Activated B cell treated with CpG ODN at 0.5 μM for 24 hours (primary cell): ENCODE measurements around the gene ZNF19. TPM values are rescaled to one million over a fixed set of nuclear protein-coding genes. Genes with fewer than 3 reads are reported as not detected.
A peak's percentile ranks its signal among the peaks of the same experiment; 100 is the strongest.

Source experiments
- ATAC-seq: fragments of 200-7000 bp; cut with Tn5 transposase; one replicate; pipeline ENCODE4 v1.10.0; 2021; ENCODE audit warnings: low read depth, mild to moderate bottlenecking, moderate library complexity
- CTCF ChIA-PET: fragments of 350-600 bp; sonication (Branson Sonifier 250); formaldehyde crosslinking; loops from one replicate; lab custom pipeline; 2021; ENCODE audit warnings: antibody characterized with exemption; lab: Charles Lee
- POLR2A ChIA-PET: fragments of 350-600 bp; sonication (Branson Sonifier 250); formaldehyde crosslinking; loops from one replicate; lab custom pipeline; 2021; ENCODE audit warnings: antibody characterized with exemption; lab: Charles Lee
- DNase-seq: peaks from one replicate; pipeline ENCODE4 v3.0.0; 2022
- H3K27ac Mint-ChIP-seq: one replicate; pipeline ENCODE4 v1.8.0; 2020; ENCODE audit warnings: mixed read lengths
- H3K27me3 Mint-ChIP-seq: one replicate; pipeline ENCODE4 v1.8.0; 2021; ENCODE audit warnings: mixed read lengths
- H3K36me3 Mint-ChIP-seq: one replicate; pipeline ENCODE4 v1.8.0; 2021; ENCODE audit warnings: low read depth, mixed read lengths
- H3K4me1 Mint-ChIP-seq: one replicate; pipeline ENCODE4 v1.8.0; 2021; ENCODE audit warnings: mixed read lengths
- H3K4me3 Mint-ChIP-seq: one replicate; pipeline ENCODE4 v1.8.0; 2020; ENCODE audit warnings: mild to moderate bottlenecking, mixed read lengths
- H3K9me3 Mint-ChIP-seq: one replicate; pipeline ENCODE4 v1.8.0; 2020; ENCODE audit warnings: mixed read lengths
- intact Hi-C: fragments of 100-400 bp; cut with micrococcal nuclease; formaldehyde crosslinking; loops from one replicate; pipeline ENCODE4 v1.15.1; 2024
- total RNA-seq: library from RNA; stranded (reverse); gene quantifications from 2 replicates; pipeline ENCODE4 v1.2.3, GENCODE V29; 2022
- TF ChIP-seq, protein P1 (sequence below): fragments of 200-600 bp; IDR thresholded peaks from one replicate; pipeline ENCODE4 v1.8.0; 2022; ENCODE audit warnings: antibody characterized with exemption, mild to moderate bottlenecking

The ZNF19 gene
- total RNA-seq, 1 donor from 2014 or later: 10.5 TPM

DNA sequence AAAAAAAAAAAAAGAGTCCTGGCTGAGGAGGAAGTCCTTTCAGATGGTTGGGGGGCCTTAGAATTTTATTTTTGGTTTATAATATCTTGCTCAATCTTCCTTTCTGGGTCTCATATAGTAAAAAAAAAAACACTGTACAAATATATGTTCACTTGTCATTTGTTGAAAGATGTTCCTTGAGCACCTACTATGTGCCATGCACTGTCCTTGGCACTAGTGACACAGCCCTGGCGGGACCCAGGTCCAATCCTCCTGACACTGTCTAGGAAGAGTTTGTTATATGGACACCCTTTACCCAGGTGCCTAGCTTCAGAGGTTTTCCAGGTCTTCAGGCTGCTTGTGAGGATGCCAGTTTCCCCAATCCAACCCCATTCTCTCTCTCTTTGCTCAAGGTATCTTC is 39.1 kb upstream of the ZNF19 start:
- Mint-ChIP-seq H3K27ac (no peak overlapping the region), H3K9me3 (no peaks in the 10 kb centered on the region), H3K27me3 (peaks cover 25% of the 10 kb centered on the region), H3K4me1 (peaks cover 5% of the 10 kb centered on the region), H3K36me3 (no peaks in the 10 kb centered on the region), H3K4me3 (no peak overlapping the region)
- TF ChIP-seq, protein P1, sequence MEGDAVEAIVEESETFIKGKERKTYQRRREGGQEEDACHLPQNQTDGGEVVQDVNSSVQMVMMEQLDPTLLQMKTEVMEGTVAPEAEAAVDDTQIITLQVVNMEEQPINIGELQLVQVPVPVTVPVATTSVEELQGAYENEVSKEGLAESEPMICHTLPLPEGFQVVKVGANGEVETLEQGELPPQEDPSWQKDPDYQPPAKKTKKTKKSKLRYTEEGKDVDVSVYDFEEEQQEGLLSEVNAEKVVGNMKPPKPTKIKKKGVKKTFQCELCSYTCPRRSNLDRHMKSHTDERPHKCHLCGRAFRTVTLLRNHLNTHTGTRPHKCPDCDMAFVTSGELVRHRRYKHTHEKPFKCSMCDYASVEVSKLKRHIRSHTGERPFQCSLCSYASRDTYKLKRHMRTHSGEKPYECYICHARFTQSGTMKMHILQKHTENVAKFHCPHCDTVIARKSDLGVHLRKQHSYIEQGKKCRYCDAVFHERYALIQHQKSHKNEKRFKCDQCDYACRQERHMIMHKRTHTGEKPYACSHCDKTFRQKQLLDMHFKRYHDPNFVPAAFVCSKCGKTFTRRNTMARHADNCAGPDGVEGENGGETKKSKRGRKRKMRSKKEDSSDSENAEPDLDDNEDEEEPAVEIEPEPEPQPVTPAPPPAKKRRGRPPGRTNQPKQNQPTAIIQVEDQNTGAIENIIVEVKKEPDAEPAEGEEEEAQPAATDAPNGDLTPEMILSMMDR: no peak
- DNase-seq (no peak), ATAC-seq (no peak)
- ChIA-PET POLR2A (no interaction called here), CTCF (no interaction called here)
- intact Hi-C loops: no loop called here

DNA sequence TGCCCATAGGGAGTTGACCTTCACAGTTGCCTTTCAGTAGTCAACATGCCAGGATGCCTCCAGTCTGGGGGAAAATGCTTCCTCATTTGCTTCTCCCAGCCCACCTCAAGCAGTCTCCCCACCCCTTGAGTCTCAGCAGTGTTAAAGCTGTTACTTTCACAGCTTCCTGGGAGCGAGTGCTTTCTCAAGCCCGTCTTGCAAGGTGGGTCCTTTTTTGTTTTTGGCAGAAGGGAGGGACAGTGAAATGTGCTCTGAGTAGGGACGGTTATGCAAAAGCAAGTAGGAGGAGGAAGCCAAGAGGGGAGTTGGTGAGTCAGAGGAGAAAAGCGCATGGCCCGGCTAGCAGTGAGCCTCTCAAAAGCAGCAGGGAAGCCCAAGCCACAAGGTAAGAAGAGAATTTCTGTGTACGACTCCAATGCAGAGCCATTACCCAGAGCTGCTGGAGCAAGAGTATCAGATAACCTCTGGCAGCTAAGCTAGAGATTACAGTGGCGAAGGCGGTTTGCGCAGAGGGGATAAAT is 37.0 kb upstream of the ZNF19 start, which contains the start of gene CHST4:
CHST4 (plus strand) TSS at position 316 of the 521 bp plus-strand sequence. CDS start 10,252 bp downstream, outside the sequence.
- H3K4me1 Mint-ChIP-seq: peaks cover 5% of the 10 kb centered on the region
- intact Hi-C loops: no loop called here
- H3K9me3 Mint-ChIP-seq: no peaks in the 10 kb centered on the region
- H3K27me3 Mint-ChIP-seq: peaks cover 33% of the 10 kb centered on the region
- CTCF ChIA-PET: interaction anchor here (1.7 kb wide), 1 partner anchor 13 kb away, joined by 7 read pairs; no protein-coding TSS in a partner anchor
- POLR2A ChIA-PET: no interaction called here
- TF ChIP-seq, protein P1: no peak
- no peak within 1 kb of the TSS for H3K27ac Mint-ChIP-seq
- DNase-seq (no peak), ATAC-seq (no peak)
- H3K36me3 Mint-ChIP-seq: no peaks in the 10 kb centered on the region
- peak within 1 kb of the TSS; percentile 17 for H3K4me3 Mint-ChIP-seq

DNA sequence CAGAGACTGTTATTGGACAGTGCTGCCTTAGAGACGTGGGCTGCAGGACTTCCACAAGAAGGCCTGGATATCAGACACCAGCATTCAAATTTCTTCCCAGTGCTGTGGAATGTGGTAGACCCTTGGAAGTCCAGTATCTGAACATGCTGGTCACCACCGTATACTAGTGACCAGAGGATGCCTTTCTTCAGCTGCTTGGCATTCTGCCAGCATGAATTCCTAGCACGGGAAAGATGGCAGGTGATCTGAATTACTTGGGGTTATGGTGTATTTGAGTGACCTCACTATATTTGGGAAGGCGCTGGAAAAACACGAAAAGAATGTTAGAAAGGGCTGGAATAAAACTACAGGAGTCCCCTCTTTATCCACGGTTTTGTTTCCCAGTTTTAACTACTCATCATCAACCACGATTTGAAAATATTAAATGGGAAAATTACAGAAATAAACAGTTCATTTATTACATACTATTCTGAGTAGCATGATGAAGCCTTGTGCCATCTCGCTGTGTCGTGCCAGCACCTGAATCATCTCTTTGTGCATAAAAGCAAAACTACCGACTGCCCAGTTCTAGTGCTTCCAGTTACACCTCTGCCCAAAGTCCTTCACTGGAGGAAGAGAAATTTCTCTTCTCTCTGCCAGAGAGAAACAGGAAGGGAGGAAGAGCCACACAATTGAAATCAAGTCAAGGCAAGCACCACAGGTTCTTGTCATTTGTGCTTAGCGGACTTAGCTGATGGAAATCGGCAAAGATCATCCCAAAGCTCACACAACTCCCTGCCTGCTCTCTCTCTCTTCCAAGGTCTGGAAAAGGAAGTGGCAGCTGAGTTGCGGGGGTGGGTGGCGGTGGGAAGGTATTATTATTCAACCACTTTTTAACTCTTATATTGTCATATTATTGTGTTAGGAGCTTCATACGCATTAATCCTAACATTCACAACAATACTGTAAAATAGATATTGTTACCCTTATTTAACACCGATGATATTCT is 35.7 kb upstream of the ZNF19 start:
- H3K36me3 Mint-ChIP-seq: no peaks in the 10 kb centered on the region
- no peak overlapping the region for H3K4me3 Mint-ChIP-seq
- CTCF ChIA-PET: interaction anchor here (0.5 kb wide), 1 partner anchor 84 kb away, joined by 4 read pairs; no protein-coding TSS in a partner anchor
- H3K27me3 Mint-ChIP-seq: peaks cover 31% of the 10 kb centered on the region
- intact Hi-C loops: no loop called here
- no peaks in the 10 kb centered on the region for H3K9me3 Mint-ChIP-seq
- DNase-seq (no peak), ATAC-seq (no peak)
- H3K27ac Mint-ChIP-seq: no peak overlapping the region
- TF ChIP-seq, protein P1: no peak
- H3K4me1 Mint-ChIP-seq: peaks cover 5% of the 10 kb centered on the region
- POLR2A ChIA-PET: no interaction called here

GRCh38 chr16:71520550-71520949 is 31.4 kb upstream of the ZNF19 start:
- no peak overlapping the region for H3K4me3 Mint-ChIP-seq
- H3K4me1 Mint-ChIP-seq: no peaks in the 10 kb centered on the region
- intact Hi-C loops: no loop called here
- H3K36me3 Mint-ChIP-seq: no peaks in the 10 kb centered on the region
- TF ChIP-seq, protein P1: no peak
- DNase-seq (no peak), ATAC-seq (no peak)
- peaks cover 17% of the 10 kb centered on the region for H3K27me3 Mint-ChIP-seq
- H3K27ac Mint-ChIP-seq: no peak overlapping the region
- CTCF ChIA-PET: no interaction called here
- POLR2A ChIA-PET: no interaction called here
- no peaks in the 10 kb centered on the region for H3K9me3 Mint-ChIP-seq

- TF ChIP-seq, protein P1: no peak
- H3K27ac Mint-ChIP-seq: no peak overlapping the region
- H3K4me1 Mint-ChIP-seq: no peaks in the 10 kb centered on the region
- ATAC-seq (no peak), DNase-seq (no peak)
- intact Hi-C loops: no loop called here
- peaks cover 9% of the 10 kb centered on the region for H3K27me3 Mint-ChIP-seq
- no peaks in the 10 kb centered on the region for H3K36me3 Mint-ChIP-seq
- no peaks in the 10 kb centered on the region for H3K9me3 Mint-ChIP-seq
- CTCF ChIA-PET: no interaction called here
- POLR2A ChIA-PET: no interaction called here
- no peak overlapping the region for H3K4me3 Mint-ChIP-seq
These were observed 25.9 kb upstream of the ZNF19 start for GRCh38 chr16:71515026-71515425.
